T-helper 1 cell treated with Interleukin-12 subunit alpha and Interleukin-12 subunit beta and Interleukin-4 antibody, amounts not matched to agents 30 ng/mL and 1 ng/mL, for 36 hours (primary cell): ENCODE data around the gene BHLHE23. TPM values are rescaled to one million over a fixed set of nuclear protein-coding genes. Genes with fewer than 3 reads are reported as not detected.

Source experiments
- intact Hi-C: fragments of 100-400 bp; cut with micrococcal nuclease; formaldehyde crosslinking; loops from one replicate; pipeline ENCODE4 v1.15.1; 2024
- total RNA-seq: library from RNA; stranded (reverse); gene quantifications from 2 replicates; pipeline ENCODE4 v1.2.3, GENCODE V29; 2022

The BHLHE23 gene
- total RNA-seq, 1 donor from 2014 or later, result not detected

DNA sequence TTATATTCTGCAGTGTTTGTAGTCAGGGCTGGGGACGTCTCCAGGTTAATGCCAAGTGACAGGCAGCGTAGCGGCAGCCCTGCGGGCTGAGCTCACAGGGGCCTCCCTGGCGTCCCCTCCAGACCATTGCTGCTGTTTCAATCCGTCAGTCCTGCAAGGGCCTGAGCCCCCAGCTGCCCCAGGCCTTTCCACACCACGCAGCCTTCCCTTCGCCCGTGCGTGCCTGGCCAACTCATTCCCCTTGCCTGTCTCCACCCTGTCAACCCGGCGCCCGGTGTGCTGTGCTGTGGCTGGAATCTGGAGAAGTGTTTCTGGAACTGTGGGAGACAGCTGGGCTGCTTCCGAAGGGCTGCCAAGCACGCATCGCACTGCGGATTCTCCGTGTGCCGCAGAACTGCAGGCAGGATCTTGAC is 11.9 kb downstream of the BHLHE23 start:
- intact Hi-C loops, result no loop called here

DNA sequence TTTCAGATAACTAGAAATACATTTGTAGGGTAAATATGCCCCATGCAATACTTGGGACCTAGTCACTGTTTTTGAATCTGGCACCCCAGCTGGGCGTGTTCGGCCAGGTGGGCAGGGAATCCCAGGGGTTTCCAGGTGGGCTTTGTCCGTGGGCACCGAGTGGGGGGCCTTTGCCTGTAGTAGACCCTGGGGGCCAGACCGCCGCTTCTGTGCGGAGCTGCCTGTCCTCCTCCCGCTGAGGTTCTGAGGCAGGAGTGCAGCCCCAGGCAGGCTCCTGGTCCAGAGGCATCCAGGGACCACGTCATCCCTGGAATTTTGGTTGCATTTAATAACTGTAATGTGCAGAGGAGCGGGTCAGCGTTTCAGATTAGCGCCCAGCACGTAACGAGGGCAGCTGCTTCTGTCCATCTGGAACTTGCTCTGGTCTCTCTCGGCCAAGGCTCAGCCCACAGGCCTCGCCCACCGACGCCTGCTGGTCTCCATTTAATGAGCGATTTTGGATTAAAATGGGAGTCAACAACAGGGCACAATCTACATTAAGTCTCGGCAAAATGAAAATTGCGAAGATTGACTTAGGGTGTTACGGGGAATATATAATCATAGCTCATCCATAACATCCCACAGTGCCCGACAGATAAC is 12.8 kb downstream of the BHLHE23 start:
- intact Hi-C loops, result no loop called here

DNA sequence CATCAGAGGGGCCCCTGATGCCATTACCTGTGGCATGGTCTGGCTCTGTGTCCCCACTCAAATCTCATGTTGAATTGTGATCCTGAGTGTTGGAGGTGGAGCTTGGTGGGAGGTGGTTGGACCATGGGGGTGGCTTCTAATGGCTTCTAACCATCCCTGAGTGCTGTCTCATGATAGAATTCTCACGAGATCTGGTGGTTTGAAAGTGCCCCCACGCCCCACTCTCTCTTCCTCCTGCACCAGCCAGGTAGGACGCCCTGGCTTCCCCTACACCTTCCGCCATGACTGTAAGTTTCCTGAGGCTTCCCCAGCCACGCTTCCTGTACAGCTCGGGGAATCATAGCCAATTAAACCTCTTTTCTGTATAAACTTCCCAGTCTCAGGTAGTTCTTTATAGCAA is 14.9 kb downstream of the BHLHE23 start:
- intact Hi-C loops, result no loop called here

DNA sequence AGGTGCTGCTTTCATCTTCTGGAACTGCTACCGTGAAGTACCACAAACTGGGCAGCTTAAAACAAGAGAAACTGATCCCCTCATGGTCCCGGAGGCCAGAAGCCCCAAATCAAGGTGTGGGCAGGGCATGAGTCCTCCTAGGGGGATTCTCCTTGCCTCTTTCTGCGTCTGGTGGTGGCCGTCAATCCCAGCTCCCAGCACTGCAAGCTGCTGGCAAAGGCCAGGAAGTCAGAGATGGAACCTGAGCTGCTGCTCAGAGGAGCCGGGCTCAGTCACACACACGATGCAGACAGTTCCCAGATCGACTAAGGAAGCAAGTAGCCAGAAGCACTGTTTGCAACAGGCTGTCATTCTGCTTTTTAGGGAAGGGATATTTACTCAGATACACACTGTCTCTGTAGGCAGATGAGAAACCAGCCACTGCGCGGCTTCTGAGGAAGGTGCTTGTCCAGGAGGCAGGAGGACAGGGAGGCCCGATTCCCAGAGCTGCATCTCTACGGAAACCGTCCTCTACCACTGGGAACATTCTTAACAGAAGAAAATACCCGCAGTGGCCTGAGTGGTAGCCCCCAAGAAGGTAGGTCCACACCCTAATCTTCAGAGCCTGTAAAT is 15.5 kb downstream of the BHLHE23 start:
- intact Hi-C loops, result no loop called here

DNA sequence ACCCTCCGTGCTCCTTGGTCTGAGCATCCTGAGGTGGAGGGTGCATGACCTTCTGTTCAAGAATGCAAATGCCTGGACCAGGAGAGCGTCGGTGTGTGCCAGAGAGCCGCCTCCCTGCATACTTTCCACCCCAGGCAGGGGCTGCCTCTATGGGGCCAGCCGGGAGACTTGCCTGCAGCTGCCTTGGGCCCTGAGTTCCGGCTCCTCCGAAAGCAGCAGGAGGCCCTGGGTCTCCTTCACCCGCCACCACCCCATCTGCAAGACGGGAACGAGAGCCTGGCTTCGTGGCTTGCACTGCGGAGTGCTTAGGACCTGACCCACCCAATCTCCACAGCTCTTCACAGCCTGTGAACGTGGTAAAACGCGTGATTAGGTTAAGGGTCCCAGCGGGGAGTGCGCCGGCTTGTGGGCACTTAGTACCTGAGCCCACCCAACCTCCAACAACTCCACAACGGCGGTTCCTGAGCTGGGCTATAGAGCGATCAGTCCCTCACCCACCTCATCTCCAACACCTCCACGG is 16.4 kb downstream of the BHLHE23 start:
- intact Hi-C loops, result no loop called here

DNA sequence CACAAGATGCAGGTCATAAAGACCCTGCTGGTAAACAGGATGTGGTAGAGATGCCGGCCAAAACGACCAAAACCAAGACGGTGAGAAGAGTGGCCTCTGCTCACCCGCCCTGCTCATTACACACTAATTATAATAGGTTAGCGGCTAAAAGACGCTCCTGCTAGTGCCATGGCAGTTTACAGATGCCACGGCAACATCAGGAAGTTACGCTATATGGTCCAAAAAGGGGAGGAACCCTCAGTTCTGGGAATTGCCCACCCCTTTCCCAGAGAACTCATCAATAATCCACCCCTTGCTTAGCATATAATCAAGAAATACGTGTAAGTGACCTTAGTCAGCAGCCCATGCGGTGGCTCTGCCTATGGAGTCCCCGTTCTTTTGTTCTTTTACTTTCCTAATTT is 17.6 kb downstream of the BHLHE23 start:
- intact Hi-C loops, result no loop called here

DNA sequence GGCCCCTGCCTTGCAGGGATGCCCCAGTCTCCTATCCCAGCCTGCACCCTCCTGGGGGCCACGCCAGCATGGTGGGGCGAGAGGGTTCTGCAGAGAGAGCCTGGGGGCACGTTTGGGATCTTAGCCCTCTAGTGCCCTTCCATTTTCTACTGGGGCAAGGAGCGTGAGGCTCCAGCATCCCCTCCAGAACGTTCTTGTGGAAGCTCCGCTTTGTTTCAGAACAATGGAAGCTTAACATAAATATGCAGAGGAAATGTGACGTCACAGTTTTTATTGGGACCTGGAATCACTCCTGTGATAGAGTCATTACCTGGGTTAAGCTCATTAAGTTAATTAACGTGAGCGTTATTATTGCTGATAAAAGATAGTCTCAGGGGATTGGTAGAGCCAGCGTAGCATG is 19.6 kb downstream of the BHLHE23 start:
- intact Hi-C loops, result no loop called here

DNA sequence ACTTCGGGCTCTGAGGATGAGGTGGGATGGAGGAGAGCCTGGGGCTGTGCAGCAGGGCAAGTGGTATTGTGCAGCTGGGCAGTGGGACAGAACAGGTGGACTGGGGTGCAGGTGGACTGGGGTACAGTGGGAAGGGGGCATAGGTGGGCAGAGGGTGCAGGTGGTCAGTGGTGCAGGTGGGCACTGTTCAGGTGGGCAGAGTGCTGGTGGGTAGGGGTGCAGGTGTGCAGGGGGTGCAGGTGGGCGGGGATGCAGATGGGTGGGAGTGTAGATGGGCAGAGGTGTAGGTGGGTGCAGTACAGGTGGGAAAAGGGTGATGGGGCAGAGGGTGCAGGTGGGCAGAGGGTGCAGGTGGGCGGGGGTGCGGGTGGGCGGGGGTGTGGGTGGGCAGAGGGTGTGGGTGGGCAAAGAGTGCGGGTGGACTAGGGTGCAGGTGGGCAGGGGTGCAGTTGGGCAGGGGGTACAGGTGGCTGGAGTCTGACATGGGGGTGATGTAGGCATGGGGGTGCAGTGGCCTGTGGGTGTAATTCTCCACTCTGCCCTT is 20.4 kb downstream of the BHLHE23 start:
- intact Hi-C loops, result no loop called here

DNA sequence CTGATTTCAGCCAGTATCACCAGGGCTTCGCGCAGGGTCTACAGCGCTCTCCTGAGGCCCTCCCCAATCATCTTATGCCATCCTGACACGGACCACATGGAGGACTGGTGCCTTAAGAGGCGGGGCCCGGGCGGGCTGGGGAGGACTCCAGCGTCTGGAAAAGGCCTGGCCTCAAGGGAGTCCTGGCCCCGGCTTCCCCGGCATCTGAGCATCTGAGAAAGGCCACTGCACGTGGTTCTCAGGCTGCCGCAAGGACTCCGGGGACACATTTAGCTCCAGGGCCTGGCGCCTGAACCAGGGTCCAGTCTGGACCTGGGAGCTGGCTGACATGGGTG is 21.4 kb downstream of the BHLHE23 start:
- intact Hi-C loops, result no loop called here

DNA sequence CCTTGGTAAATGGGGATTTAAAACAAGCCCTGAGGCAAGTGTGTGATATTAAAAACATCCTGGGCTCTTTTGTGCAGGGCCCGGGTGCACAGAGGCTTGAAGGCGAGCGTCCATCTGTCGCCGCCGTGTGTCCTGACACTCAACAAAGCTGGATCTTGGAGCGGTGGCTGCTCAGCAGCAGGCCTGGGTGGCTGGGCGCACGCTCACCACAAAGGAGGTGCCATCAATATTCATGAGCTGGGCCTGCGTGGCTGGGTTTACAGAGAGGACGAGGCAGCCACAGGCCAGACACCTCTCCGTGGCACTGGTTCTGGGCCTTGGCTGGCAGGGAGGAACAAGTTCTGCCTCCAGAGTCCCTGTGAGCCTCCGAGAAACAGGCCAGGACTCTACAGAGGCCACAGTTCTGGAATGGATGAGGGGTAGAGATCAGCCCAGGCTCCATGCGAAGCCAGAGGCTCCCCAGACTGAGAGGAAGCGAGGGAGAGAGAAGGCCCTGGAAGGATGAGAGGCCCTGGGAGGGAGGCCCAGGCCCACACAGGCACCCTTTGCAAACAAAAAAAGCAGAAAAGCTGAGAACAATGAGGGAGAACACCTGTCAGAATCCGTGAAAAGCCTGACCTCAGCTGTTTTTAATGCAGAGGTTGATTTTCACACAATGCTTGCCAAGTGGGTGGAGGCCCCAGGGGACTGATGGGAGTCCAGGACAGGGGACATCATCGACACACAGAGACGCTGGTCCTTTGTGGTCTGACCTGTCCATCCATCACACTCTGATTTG is 21.9 kb downstream of the BHLHE23 start:
- intact Hi-C loops, result no loop called here

DNA sequence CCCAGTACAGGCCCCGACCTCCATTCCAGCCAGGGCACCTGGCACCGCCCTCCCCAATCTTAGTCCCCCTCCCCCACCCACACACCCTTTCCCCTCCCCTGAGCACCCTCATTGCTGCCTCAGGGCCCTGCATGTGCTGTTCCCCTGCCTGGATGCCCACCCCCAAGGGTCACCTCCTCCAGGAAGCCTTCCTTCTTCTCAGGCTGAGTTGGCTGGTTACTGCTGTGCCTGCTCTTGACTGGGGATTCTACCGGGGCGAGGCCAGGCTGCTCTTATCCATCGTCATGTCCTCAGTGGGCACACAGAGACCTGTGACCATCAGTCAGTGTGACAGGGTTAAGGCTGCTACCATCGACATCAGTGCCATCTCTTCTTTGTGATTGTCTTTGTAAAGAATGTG is 23.6 kb downstream of the BHLHE23 start:
- intact Hi-C loops, result no loop called here

DNA sequence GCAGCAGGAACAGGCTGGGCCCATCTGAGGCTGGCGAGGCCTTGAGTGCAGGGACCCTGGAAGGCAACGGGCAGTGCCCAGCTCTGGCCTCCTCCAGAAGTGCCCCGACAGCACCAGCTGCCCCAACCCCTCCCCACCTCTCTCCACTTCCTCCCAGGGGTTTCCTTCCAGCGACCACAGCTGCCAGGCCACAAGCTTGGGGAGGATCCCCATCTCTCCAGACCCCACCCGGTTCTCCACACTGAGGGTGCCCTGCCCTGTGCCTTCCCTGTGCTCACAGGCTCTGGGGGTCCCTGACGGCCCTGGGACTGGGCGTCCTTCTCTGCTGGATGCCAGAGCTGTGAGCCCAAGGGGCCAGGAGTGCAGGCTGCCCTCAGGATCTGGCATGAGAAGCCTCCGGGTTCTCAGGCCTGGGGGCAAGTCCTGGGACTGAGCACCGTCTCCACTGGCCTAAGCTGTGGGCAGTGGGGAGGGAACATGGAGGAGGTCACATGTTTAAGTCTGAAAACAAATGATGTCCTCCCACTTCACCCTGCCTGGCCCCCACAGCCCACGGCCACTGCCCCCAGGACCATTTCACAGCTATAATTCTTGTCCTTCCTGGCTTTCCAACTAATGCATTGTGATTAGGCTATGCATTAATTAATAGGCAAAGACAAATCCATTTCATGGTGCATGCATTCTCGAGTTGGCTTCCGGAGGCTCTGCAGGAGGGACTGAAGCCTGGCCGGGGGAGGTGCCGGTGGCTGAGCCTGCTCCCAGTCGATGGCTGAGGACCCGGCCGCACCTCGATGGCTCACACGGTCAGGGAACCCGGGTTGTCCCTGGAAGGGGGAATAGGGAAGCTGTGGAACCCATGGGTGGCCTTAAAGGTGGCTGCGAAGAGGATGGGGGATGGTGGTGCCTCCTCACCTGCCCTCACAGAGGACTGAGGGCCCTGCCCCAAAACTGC is 24.4 kb downstream of the BHLHE23 start:
- intact Hi-C loops, result no loop called here

DNA sequence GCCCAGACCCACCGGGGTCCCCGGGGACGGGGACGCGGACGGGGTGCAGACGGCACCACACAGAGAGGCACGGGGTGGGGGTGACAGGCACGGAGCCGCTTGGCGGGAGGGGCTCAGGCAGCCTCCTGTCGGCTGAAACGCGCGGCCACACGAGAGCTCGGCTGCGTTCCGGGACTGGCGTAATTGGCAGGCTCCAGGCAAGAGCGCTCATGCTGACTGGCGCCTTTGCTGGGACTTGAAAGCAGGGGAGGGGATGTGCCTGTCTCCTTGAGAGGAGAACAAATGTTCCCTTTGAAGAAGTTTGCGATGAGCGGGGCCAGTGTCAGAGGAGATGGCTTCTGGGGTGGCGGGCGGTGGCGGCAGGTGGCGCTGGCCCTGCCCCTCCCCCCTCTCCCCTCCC is 25.8 kb downstream of the BHLHE23 start:
- intact Hi-C loops, result no loop called here

DNA sequence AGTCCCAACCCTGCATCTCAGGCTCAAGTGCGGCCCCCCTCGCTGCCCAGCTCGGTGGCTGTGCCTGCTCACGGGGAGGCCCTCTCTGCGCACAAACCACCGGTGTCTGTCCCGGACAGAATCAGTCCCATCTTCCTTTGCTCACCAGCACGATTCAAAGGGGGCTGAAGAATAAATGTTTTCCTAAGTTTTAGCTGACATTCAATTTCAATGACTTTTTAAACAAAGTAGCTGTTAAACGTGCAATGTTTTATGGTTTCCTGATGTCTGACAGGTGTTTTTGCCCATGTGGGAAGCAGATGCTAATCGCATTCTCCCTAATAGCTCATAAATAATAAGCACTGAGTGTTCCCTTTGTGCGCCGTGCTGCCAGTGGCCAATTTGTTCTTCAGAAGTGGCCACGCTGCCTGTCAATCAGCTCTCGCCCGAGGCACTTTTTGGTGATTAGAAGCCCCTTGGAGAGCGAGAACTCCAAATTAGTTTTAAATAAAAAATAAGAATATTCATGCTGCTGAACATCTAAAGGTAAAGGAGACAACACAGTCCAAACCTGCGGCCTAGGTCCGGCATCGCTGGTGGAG is 26.3 kb downstream of the BHLHE23 start:
- intact Hi-C loops, result no loop called here

DNA sequence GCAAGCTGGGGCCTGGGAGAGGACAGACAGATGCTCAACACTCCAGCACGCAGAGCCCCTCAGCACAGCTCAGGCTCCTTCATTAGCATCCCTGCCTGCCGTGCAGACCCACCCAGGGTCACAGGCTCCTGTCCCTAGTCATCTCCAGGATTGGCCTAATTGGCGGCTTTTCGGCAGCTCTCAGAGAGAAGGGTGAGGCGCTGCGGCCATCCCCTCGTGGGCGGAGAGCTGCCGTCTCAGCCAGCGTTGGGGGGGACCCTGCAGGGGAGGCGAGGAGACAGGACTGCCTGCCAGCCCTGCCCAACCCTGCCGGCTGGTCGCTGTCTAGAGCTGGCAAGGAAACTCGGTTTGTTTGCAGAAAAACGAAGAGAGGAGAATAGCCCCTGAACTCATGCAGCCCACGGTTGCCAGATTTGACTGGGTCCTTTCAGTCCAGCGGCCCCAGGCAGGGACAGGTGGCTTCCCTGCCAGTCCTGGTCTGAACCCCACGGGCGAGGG is 26.8 kb downstream of the BHLHE23 start:
- intact Hi-C loops, result no loop called here

DNA sequence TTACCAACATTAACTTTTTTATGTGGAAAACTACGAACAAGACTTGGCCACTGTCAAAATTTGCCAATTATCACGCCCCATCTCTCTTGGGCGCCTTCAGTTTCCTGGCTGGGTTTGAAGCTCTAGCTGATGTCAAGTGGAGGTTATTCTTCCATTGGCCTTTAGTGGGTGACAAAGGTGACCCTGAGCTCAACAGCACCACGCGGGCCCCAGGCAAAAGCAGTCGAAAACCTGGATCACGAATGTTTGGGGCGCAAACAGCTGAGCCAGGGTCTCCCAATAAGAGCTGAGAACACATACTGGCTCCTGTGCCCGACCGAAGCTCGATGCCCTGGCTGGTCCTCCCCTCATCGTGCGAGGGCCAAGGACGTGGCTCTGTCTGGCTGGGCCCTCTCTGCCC is 27.5 kb downstream of the BHLHE23 start:
- intact Hi-C loops, result no loop called here

DNA sequence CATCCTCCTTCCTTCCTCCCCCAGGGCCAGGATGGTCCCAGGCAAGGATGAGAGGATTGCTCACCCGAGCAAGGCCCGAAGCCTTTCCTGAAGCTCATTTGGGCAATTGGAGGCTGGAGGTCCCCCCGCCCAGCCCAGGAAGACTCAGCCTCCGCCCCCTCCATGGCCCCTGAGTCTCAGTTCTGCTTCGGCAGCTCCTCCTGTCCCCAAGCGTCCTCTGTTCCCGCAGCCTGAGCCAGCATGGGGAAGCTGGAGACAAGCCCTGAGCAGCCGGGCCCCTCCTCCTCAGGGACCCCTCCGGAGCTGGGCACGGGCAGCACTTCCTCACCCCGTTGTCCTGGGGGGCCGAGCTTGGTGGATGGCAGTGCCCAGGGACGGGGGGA is 28.2 kb downstream of the BHLHE23 start:
- intact Hi-C loops, result no loop called here

DNA sequence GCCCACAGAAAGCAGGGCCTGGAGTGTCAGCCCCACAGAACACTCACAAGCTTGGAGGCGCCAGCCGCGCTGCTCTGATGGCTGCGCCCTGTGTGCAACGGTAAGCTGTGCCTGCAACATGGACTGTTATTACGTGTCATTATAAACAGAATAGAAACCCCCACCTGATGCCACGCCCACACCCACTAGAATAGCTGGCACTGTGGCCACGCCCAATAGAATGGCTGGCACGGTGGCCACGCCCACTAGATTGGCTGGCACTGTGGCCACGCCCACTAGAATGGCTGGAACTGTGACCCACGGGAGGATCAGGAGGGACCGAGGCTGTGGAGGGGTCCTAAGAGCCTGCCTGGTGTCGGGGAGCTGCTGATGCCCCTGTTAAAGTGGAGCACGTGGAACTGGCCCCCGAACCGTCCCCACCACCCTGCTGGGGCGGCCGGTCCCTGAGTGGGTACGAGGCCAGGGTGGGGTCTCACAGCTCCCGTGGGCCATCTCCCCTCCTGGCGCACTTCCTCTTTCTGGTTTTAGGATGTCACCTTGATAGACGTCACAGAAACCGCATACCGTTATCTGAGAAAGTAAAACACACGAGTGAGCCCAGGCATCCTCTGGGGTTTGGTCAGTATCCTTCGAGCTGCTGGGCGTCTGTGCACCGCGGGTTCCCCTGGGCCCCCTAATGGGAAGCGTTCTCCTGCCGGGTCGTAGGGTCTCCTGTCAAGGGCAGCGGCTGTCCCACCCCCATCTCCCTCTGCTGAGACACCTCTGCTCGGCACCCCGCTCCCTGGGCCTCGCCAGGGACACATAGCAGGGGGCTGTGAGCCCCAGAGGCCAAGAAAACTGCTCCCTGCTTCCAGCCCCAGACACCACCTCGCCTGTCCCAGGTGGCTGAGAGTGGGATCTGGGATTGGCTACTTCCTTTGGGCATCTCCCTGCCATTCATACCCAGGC is 28.9 kb downstream of the BHLHE23 start:
- intact Hi-C loops, result loop anchor here (2.0 kb wide), 1 partner anchor 49 kb away; no protein-coding TSS in a partner anchor

DNA sequence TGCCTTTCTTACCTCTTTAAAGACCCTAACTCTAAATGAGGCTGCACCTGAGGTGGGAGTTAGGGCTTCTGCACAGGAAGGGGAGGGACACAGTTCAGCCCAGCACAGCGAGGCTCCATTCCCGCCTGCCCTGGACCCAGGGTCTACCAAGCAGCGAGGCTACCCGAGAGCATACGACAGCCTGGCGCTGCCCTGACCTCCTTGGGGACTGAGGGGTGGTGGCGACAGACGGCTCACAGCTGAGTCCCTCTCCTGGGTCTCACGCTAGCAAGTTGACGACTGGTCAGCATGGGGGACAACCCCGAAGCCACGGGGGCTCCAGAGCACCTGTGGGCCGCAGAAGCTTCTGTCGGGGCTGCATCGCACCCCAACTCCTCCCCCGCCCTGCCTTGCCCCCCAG is 29.9 kb downstream of the BHLHE23 start:
- intact Hi-C loops, result loop anchor here (2.0 kb wide), 1 partner anchor 48 kb away; no protein-coding TSS in a partner anchor
